Measurements from ENCODE around the gene NTN1.

NTN1 gene

GRCh38 chr17:9035249-9035648 is 13.9 kb downstream of the NTN1 start:
- no peak for TF ChIP-seq Cebpa-rat (IDR thresholded peaks at IDR 0.05)

GRCh38 chr17:9036336-9036735 is 15.0 kb downstream of the NTN1 start:
- Histone ChIP-seq H3K9me3 (no peaks in the 10 kb centered on the region), H3K4me1 (peaks cover 10% of the 10 kb centered on the region), H3K36me3 (no peaks in the 10 kb centered on the region), H3K9ac (no peak overlapping the region), H3K27me3 (no peaks in the 10 kb centered on the region), H3K27ac (no peak overlapping the region), H4K20me1 (no peaks in the 10 kb centered on the region), H3K4me2 (no peak overlapping the region), H3K4me3 (no peak overlapping the region)
- TF ChIP-seq Cebpa-rat (IDR thresholded peaks at IDR 0.05): no peak

More at GRCh38 chr17:9035249-9035648, 13.9 kb downstream of the NTN1 start:
- H3K27ac ChIP-seq: no peak overlapping the region
- H3K4me1 ChIP-seq: peaks cover 21% of the 10 kb centered on the region
- H3K4me2 ChIP-seq: no peak overlapping the region
- no peak overlapping the region for H3K4me3 ChIP-seq
- H4K20me1 ChIP-seq: no peaks in the 10 kb centered on the region
- no peak overlapping the region for H3K9ac ChIP-seq
- no peaks in the 10 kb centered on the region for H3K36me3 ChIP-seq
- no peaks in the 10 kb centered on the region for H3K9me3 ChIP-seq
- no peaks in the 10 kb centered on the region for H3K27me3 ChIP-seq

GRCh38 chr17:9037736-9038135 is 16.4 kb downstream of the NTN1 start:
- Histone ChIP-seq H3K4me3 (no peak overlapping the region), H3K4me2 (no peak overlapping the region), H3K9me3 (no peaks in the 10 kb centered on the region), H3K36me3 (no peaks in the 10 kb centered on the region), H3K4me1 (no peaks in the 10 kb centered on the region), H4K20me1 (no peaks in the 10 kb centered on the region), H3K27me3 (no peaks in the 10 kb centered on the region), H3K9ac (no peak overlapping the region), H3K27ac (no peak overlapping the region)
- no peak for TF ChIP-seq Cebpa-rat (IDR thresholded peaks at IDR 0.05)

GRCh38 chr17:9038380-9038779 is 17.1 kb downstream of the NTN1 start:
- Histone ChIP-seq H3K27ac (no peak overlapping the region), H4K20me1 (no peaks in the 10 kb centered on the region), H3K9ac (no peak overlapping the region), H3K4me3 (no peak overlapping the region), H3K27me3 (no peaks in the 10 kb centered on the region), H3K4me1 (no peaks in the 10 kb centered on the region), H3K36me3 (no peaks in the 10 kb centered on the region), H3K4me2 (no peak overlapping the region), H3K9me3 (no peaks in the 10 kb centered on the region)
- TF ChIP-seq Cebpa-rat (IDR thresholded peaks at IDR 0.05): no peak

- Histone ChIP-seq H3K4me1 (no peaks in the 10 kb centered on the region), H3K36me3 (no peaks in the 10 kb centered on the region), H3K9ac (no peak overlapping the region), H3K9me3 (peaks cover 29% of the 10 kb centered on the region), H3K27me3 (no peaks in the 10 kb centered on the region), H3K4me2 (no peak overlapping the region), H3K27ac (no peak overlapping the region), H3K4me3 (no peak overlapping the region), H4K20me1 (no peaks in the 10 kb centered on the region)
- TF ChIP-seq Cebpa-rat (IDR thresholded peaks at IDR 0.05): no peak
Observed at GRCh38 chr17:9044772-9045463, 23.6 kb downstream of the NTN1 start.

- Histone ChIP-seq H3K9ac (no peak overlapping the region), H4K20me1 (no peaks in the 10 kb centered on the region), H3K4me3 (no peak overlapping the region), H3K9me3 (peaks cover 29% of the 10 kb centered on the region), H3K27me3 (no peaks in the 10 kb centered on the region), H3K27ac (no peak overlapping the region), H3K4me2 (no peak overlapping the region), H3K4me1 (no peaks in the 10 kb centered on the region), H3K36me3 (no peaks in the 10 kb centered on the region)
- no peak for TF ChIP-seq Cebpa-rat (IDR thresholded peaks at IDR 0.05)
Observed at GRCh38 chr17:9050801-9051401, 29.6 kb downstream of the NTN1 start.

GRCh38 chr17:9051561-9051960 is 30.3 kb downstream of the NTN1 start:
- Histone ChIP-seq H3K36me3 (no peaks in the 10 kb centered on the region), H4K20me1 (no peaks in the 10 kb centered on the region), H3K4me3 (no peak overlapping the region), H3K27me3 (no peaks in the 10 kb centered on the region), H3K9ac (no peak overlapping the region), H3K9me3 (peaks cover 23% of the 10 kb centered on the region), H3K4me2 (no peak overlapping the region), H3K27ac (no peak overlapping the region), H3K4me1 (no peaks in the 10 kb centered on the region)
- no peak for TF ChIP-seq Cebpa-rat (IDR thresholded peaks at IDR 0.05)

- no peak for TF ChIP-seq Cebpa-rat (IDR thresholded peaks at IDR 0.05)
- Histone ChIP-seq H3K4me2 (no peak overlapping the region), H3K4me1 (no peaks in the 10 kb centered on the region), H3K36me3 (no peaks in the 10 kb centered on the region), H3K27ac (no peak overlapping the region), H3K9me3 (peaks cover 15% of the 10 kb centered on the region), H3K27me3 (no peaks in the 10 kb centered on the region), H3K9ac (no peak overlapping the region), H3K4me3 (no peak overlapping the region), H4K20me1 (no peaks in the 10 kb centered on the region)
Observed at GRCh38 chr17:9052921-9053320, 31.6 kb downstream of the NTN1 start.

GRCh38 chr17:9053406-9053805 is 32.1 kb downstream of the NTN1 start:
- no peaks in the 10 kb centered on the region for H3K4me1 ChIP-seq
- no peak overlapping the region for H3K27ac ChIP-seq
- no peak overlapping the region for H3K4me2 ChIP-seq
- no peak overlapping the region for H3K9ac ChIP-seq
- no peak for TF ChIP-seq Cebpa-rat (IDR thresholded peaks at IDR 0.05)
- no peaks in the 10 kb centered on the region for H3K27me3 ChIP-seq
- H3K4me3 ChIP-seq: no peak overlapping the region
- H4K20me1 ChIP-seq: no peaks in the 10 kb centered on the region
- H3K9me3 ChIP-seq: peaks cover 10% of the 10 kb centered on the region
- H3K36me3 ChIP-seq: no peaks in the 10 kb centered on the region

GRCh38 chr17:9054126-9054975 is 33.0 kb downstream of the NTN1 start:
- TF ChIP-seq Cebpa-rat (IDR thresholded peaks at IDR 0.05): no peak
- peaks cover 3% of the 10 kb centered on the region; the same call in 1 of the 2 replicates for H3K9me3 ChIP-seq
- no peak overlapping the region for H3K27ac ChIP-seq
- no peaks in the 10 kb centered on the region for H3K27me3 ChIP-seq
- H4K20me1 ChIP-seq: no peaks in the 10 kb centered on the region
- no peak overlapping the region for H3K4me2 ChIP-seq
- no peaks in the 10 kb centered on the region for H3K36me3 ChIP-seq
- no peak overlapping the region for H3K4me3 ChIP-seq
- no peak overlapping the region for H3K9ac ChIP-seq
- no peaks in the 10 kb centered on the region for H3K4me1 ChIP-seq
